ENCODE data around the gene ASS1. TPM values are rescaled to one million over a fixed set of nuclear protein-coding genes. Genes with fewer than 3 reads are reported as not detected.

ASS1 gene
- total RNA-seq, 1 donor from 2014 or later, result 3.1 TPM

- H3K4me3 Mint-ChIP-seq (ENCODE audit: unreplicated experiment), result no peak overlapping the region
- TF ChIP-seq CTCF (IDR thresholded peaks at IDR 0.05; ENCODE audit: unreplicated experiment), result no peak
- no peak overlapping the region for H3K27ac Mint-ChIP-seq (ENCODE audit: unreplicated experiment)
- peaks cover 6% of the 10 kb centered on the region for H3K4me1 Mint-ChIP-seq (ENCODE audit: unreplicated experiment)
- H3K36me3 Mint-ChIP-seq (ENCODE audit: low read depth, unreplicated experiment), result no peaks in the 10 kb centered on the region
- peaks cover 12% of the 10 kb centered on the region for H3K27me3 Mint-ChIP-seq (ENCODE audit: unreplicated experiment)
- DNase-seq (ENCODE audit: low spot score), result no peak
- H3K9me3 Mint-ChIP-seq (ENCODE audit: unreplicated experiment), result no peaks in the 10 kb centered on the region
Observed at GRCh38 chr9:130458804-130459067, 14.0 kb downstream of the ASS1 start.

GRCh38 chr9:130459151-130459550 is 14.4 kb downstream of the ASS1 start:
- no peak for TF ChIP-seq CTCF (IDR thresholded peaks at IDR 0.05; ENCODE audit: unreplicated experiment)
- DNase-seq (ENCODE audit: low spot score), result no peak
- H3K4me3 Mint-ChIP-seq (ENCODE audit: unreplicated experiment), result no peak overlapping the region
- H3K36me3 Mint-ChIP-seq (ENCODE audit: low read depth, unreplicated experiment), result no peaks in the 10 kb centered on the region
- H3K4me1 Mint-ChIP-seq (ENCODE audit: unreplicated experiment), result peaks cover 6% of the 10 kb centered on the region
- no peaks in the 10 kb centered on the region for H3K9me3 Mint-ChIP-seq (ENCODE audit: unreplicated experiment)
- peaks cover 12% of the 10 kb centered on the region for H3K27me3 Mint-ChIP-seq (ENCODE audit: unreplicated experiment)
- no peak overlapping the region for H3K27ac Mint-ChIP-seq (ENCODE audit: unreplicated experiment)

GRCh38 chr9:130459941-130460669 is 15.3 kb downstream of the ASS1 start:
- no peak for DNase-seq (ENCODE audit: low spot score)
- peaks cover 6% of the 10 kb centered on the region for H3K4me1 Mint-ChIP-seq (ENCODE audit: unreplicated experiment)
- no peaks in the 10 kb centered on the region for H3K36me3 Mint-ChIP-seq (ENCODE audit: low read depth, unreplicated experiment)
- no peak for TF ChIP-seq CTCF (IDR thresholded peaks at IDR 0.05; ENCODE audit: unreplicated experiment)
- H3K9me3 Mint-ChIP-seq (ENCODE audit: unreplicated experiment), result no peaks in the 10 kb centered on the region
- peaks cover 14% of the 10 kb centered on the region for H3K27me3 Mint-ChIP-seq (ENCODE audit: unreplicated experiment)
- H3K4me3 Mint-ChIP-seq (ENCODE audit: unreplicated experiment), result no peak overlapping the region
- no peak overlapping the region for H3K27ac Mint-ChIP-seq (ENCODE audit: unreplicated experiment)

- no peak overlapping the region for H3K27ac Mint-ChIP-seq (ENCODE audit: unreplicated experiment)
- DNase-seq (ENCODE audit: low spot score), result peak; percentile 82
- peaks cover 6% of the 10 kb centered on the region for H3K4me1 Mint-ChIP-seq (ENCODE audit: unreplicated experiment)
- no peaks in the 10 kb centered on the region for H3K9me3 Mint-ChIP-seq (ENCODE audit: unreplicated experiment)
- H3K4me3 Mint-ChIP-seq (ENCODE audit: unreplicated experiment), result no peak overlapping the region
- H3K36me3 Mint-ChIP-seq (ENCODE audit: low read depth, unreplicated experiment), result no peaks in the 10 kb centered on the region
- H3K27me3 Mint-ChIP-seq (ENCODE audit: unreplicated experiment), result peaks cover 14% of the 10 kb centered on the region
- peak; percentile 98 for TF ChIP-seq CTCF (IDR thresholded peaks at IDR 0.05; ENCODE audit: unreplicated experiment)
Observed at GRCh38 chr9:130461218-130461630, 16.5 kb downstream of the ASS1 start.

GRCh38 chr9:130461731-130462130 is 17.0 kb downstream of the ASS1 start:
- peaks cover 6% of the 10 kb centered on the region for H3K4me1 Mint-ChIP-seq (ENCODE audit: unreplicated experiment)
- H3K36me3 Mint-ChIP-seq (ENCODE audit: low read depth, unreplicated experiment), result no peaks in the 10 kb centered on the region
- no peak overlapping the region for H3K27ac Mint-ChIP-seq (ENCODE audit: unreplicated experiment)
- H3K4me3 Mint-ChIP-seq (ENCODE audit: unreplicated experiment), result no peak overlapping the region
- peaks cover 14% of the 10 kb centered on the region for H3K27me3 Mint-ChIP-seq (ENCODE audit: unreplicated experiment)
- no peaks in the 10 kb centered on the region for H3K9me3 Mint-ChIP-seq (ENCODE audit: unreplicated experiment)
- DNase-seq (ENCODE audit: low spot score), result no peak
- TF ChIP-seq CTCF (IDR thresholded peaks at IDR 0.05; ENCODE audit: unreplicated experiment), result no peak
